Adrenal gland (tissue), 12 donors: ENCODE data around the gene KLF15. TPM values are rescaled to one million over a fixed set of nuclear protein-coding genes. Genes with fewer than 3 reads are reported as not detected.

ENCODE experiments used
- DNase-seq, 7 donors: peaks; one replicate each; pipeline ENCODE4 v3.0.0-alpha.2; 2019 to 2020
- H3K27ac ChIP-seq, 5 donors: fragments of 200-600 bp; sonication (generic) in 4 of 5; 1 replicate in 3 of 5; 2 replicates in 2 of 5; pipeline versions ENCODE4 v1.5.1 to v1.8.0; 2016 to 2020; ENCODE audit warnings: mild to moderate bottlenecking in 1 of 5
- H3K27me3 ChIP-seq: fragments of 200-600 bp; 2 replicates; pipeline ENCODE4 v1.8.0; 2021
- H3K36me3 ChIP-seq, 2 donors: fragments of 200-600 bp; replicated peaks in 1 of 2; 1 replicate in 1 of 2; 2 replicates in 1 of 2; pipeline versions ENCODE4 v1.5.1 to v1.8.0; 2018 to 2022
- H3K4me1 ChIP-seq, 2 donors: fragments of 200-600 bp; replicated peaks in 1 of 2; 1 replicate in 1 of 2; 2 replicates in 1 of 2; pipeline versions ENCODE4 v1.5.1 to v1.8.0; 2018 to 2021
- H3K4me3 ChIP-seq, 4 donors: fragments of 200-600 bp; sonication (generic) in 3 of 4; one replicate each; pipeline ENCODE4 v1.5.1; 2016 to 2018
- H3K9me3 ChIP-seq, 3 donors: fragments of 200-600 bp; sonication (generic) in 1 of 3; replicated peaks in 1 of 3; 1 replicate in 2 of 3; 2 replicates in 1 of 3; pipeline versions ENCODE4 v1.5.1 to v1.8.0; 2016 to 2021
- POLR2A ChIP-seq, 2 donors: fragments of 450-650 bp; IDR thresholded peaks; one replicate each; pipeline ENCODE4 v1.6.1; 2017; ENCODE audit warnings: antibody characterized with exemption in 2 of 2, mild to moderate bottlenecking in 2 of 2, moderate library complexity in 1 of 2
- WGBS, 4 donors: extraction: QIAGEN DNeasy Blood & Tissue Kit in 2 of 4; methylation state at CpG; one replicate each; pipeline versions ENCODE4 v1.1.5 to v1.1.7; 2013 to 2017; 5-methylcytosine and 5-hydroxymethylcytosine counted together
- intact Hi-C, 2 donors: fragments of 100-400 bp; cut with DNase I; formaldehyde crosslinking; loops; one replicate each; pipeline versions ENCODE4 v1.14.1 to v1.15.0; 2022 to 2023
- polyA plus RNA-seq, 3 donors: library from polyadenylated mRNA; stranded (reverse); fragments of 200-250 nt in 2 of 3; fragments of 350-450 nt in 1 of 3; fragmentation: Illumina TruSeq in 1 of 3; extraction: RNeasy Lipid Tissue Mini Kit (QIAGEN cat#74804) in 1 of 3; gene quantifications; one replicate each; pipeline ENCODE4 v1.2.3, GENCODE V29; 2013 to 2014
- total RNA-seq, 9 donors: library from RNA; depleted of rRNA in 4 of 9; stranded (reverse); fragments of >200 nt in 4 of 9; fragments of 120-200 nt in 1 of 9; fragmentation: NEBNext Ultra II Directional in 1 of 9; extraction: Animal tissue kit (Norgen Biotek cat#: 25700) in 1 of 9; gene quantifications; one replicate each; pipeline versions ENCODE4 v1.1.0 to v1.2.4, GENCODE V29; 2013 to 2023
- TF ChIP-seq, protein P1 (sequence below), 6 experiments: fragments of 450-650 bp in 4 of 6; fragments of 200-600 bp in 2 of 6; sonication (generic) in 1 of 6; IDR thresholded peaks; 1 replicate in 5 of 6; 2 replicates in 1 of 6; pipeline versions ENCODE4 v1.5.1 to v1.8.0; 2016 to 2021; ENCODE audit warnings: antibody characterized with exemption in 6 of 6, mild to moderate bottlenecking in 2 of 6, moderate library complexity in 1 of 6
- donor health status: healthy with polysubstance abuse.
- donor health status: Bipolar disorder and iron deficiency.
- donor health status: DM: yes; HTN: yes; CAD: no.
- donor health status: DM: no; HTN: no; CAD: no.
- donor health status: DM: no; HTN: no; CAD: no.
- donor health status: DM: yes; HTN: yes; CAD: no.

The KLF15 gene
- total and polyA plus RNA-seq, 12 donors, result 2.0 to 22.4 (median 11.8) TPM

DNA sequence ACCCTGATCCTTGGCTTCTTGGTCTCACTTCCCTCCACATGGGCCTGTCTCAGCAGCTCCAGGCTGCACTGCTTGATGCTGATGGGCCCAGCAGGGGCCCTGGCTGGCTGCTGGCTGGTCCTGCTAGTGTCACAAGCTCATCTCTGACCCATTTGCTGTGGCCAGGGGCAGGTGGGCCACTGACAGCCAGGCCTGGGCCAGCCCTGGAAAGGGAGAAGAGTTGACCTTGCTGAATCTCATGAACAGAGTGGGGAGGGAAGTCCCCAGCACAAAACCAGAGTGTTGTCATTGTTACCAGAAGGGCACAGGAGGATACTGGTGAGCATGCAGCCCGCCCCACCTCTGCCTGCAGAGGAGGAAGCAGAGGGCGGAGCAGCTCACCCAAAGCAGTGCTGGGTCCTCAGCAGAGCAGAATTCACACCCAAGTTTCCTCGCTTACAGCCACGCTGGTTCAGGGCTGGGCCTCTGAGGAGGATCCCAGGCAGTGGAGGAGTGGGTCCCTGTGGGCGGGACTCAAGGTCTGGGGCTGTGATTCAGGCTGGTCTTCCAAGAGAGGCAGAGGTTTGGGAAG is 7.6 kb upstream of the KLF15 start:
- H3K27me3 ChIP-seq, result no peaks in the 10 kb centered on the region
- no peaks in the 10 kb centered on the region for H3K9me3 ChIP-seq
- intact Hi-C loops, result loop anchor here in 1 of 2 donors (10.0 kb wide), 1 partner anchor 230 kb away; no protein-coding TSS in a partner anchor
- DNase-seq, result peak in 1 of 7 donors; percentile 11
- TF ChIP-seq, protein P1, sequence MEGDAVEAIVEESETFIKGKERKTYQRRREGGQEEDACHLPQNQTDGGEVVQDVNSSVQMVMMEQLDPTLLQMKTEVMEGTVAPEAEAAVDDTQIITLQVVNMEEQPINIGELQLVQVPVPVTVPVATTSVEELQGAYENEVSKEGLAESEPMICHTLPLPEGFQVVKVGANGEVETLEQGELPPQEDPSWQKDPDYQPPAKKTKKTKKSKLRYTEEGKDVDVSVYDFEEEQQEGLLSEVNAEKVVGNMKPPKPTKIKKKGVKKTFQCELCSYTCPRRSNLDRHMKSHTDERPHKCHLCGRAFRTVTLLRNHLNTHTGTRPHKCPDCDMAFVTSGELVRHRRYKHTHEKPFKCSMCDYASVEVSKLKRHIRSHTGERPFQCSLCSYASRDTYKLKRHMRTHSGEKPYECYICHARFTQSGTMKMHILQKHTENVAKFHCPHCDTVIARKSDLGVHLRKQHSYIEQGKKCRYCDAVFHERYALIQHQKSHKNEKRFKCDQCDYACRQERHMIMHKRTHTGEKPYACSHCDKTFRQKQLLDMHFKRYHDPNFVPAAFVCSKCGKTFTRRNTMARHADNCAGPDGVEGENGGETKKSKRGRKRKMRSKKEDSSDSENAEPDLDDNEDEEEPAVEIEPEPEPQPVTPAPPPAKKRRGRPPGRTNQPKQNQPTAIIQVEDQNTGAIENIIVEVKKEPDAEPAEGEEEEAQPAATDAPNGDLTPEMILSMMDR (IDR thresholded peaks at IDR 0.05), result no peak
- TF ChIP-seq POLR2A (IDR thresholded peaks at IDR 0.05), result no peak
- no peak overlapping the region for H3K4me3 ChIP-seq
- 90 to 95% (median 93%) methylated on average over 5 of the region's 5 CpGs; no CpG with 5 or more reads in 1 of the 4 donors for WGBS, 4 donors
- H3K4me1 ChIP-seq, result no peaks in the 10 kb centered on the region
- H3K36me3 ChIP-seq, result no peaks in the 10 kb centered on the region
- H3K27ac ChIP-seq, result no peak overlapping the region

- H3K27ac ChIP-seq, result no peak overlapping the region
- TF ChIP-seq, protein P1 (IDR thresholded peaks at IDR 0.05), result no peak
- TF ChIP-seq POLR2A (IDR thresholded peaks at IDR 0.05), result no peak
- no peaks in the 10 kb centered on the region for H3K27me3 ChIP-seq
- H3K4me1 ChIP-seq, result no peaks in the 10 kb centered on the region
- no peak overlapping the region for H3K4me3 ChIP-seq
- whole genome bisulfite sequencing, 4 donors, result 82 to 95% (median 92%) methylated on average over 5 to 9 of the region's 9 CpGs
- H3K9me3 ChIP-seq, result no peaks in the 10 kb centered on the region
- intact Hi-C loops, result loop anchor here in 1 of 2 donors (10.0 kb wide), 1 partner anchor 229 kb away; no protein-coding TSS in a partner anchor
- DNase-seq, result no peak
- H3K36me3 ChIP-seq, result no peaks in the 10 kb centered on the region
Measured at GRCh38 chr3:126364130-126364695, 7.0 kb upstream of the KLF15 start.

GRCh38 chr3:126361211-126361610 is 4.0 kb upstream of the KLF15 start:
- TF ChIP-seq, protein P1 (IDR thresholded peaks at IDR 0.05), result no peak
- intact Hi-C loops, result loop anchor here in 1 of 2 donors (10.0 kb wide), 1 partner anchor 226 kb away; no protein-coding TSS in a partner anchor
- WGBS, 4 donors, result 76 to 86% (median 80%) methylated on average over 9 of the region's 9 CpGs
- Histone ChIP-seq H3K27me3 (no peaks in the 10 kb centered on the region), H3K4me3 (no peak overlapping the region), H3K27ac (no peak overlapping the region), H3K9me3 (no peaks in the 10 kb centered on the region), H3K36me3 (no peaks in the 10 kb centered on the region), H3K4me1 (peaks cover 0 to 3% of the 10 kb centered on the region in 2 donors)
- peak in 3 of 7 donors; percentile 3 to 39 (median 14) for DNase-seq

GRCh38 chr3:126360714-126361060 is 3.5 kb upstream of the KLF15 start:
- WGBS, 4 donors, result 56 to 64% (median 63%) methylated on average over 3 of the region's 3 CpGs; no CpG with 5 or more reads in 1 of the 4 donors
- Histone ChIP-seq H3K27ac (no peak overlapping the region), H3K4me3 (no peak overlapping the region), H3K9me3 (no peaks in the 10 kb centered on the region), H3K27me3 (no peaks in the 10 kb centered on the region), H3K4me1 (peaks cover 0 to 3% of the 10 kb centered on the region in 2 donors), H3K36me3 (no peaks in the 10 kb centered on the region)
- peak in 2 of 7 donors; percentile 11 to 39 for DNase-seq
- no peak for TF ChIP-seq POLR2A (IDR thresholded peaks at IDR 0.05)
- TF ChIP-seq, protein P1 (IDR thresholded peaks at IDR 0.05), result no peak
- intact Hi-C loops, result loop anchor here in 1 of 2 donors (10.0 kb wide), 1 partner anchor 226 kb away; no protein-coding TSS in a partner anchor
